ENCODE results near the gene GSTM2.
"Not testable (repeated sequence)": the region's sequence is repeated elsewhere in the genome, so short reads cannot be mapped to it uniquely, and the experiment has no call there.

Gene GSTM2

DNA sequence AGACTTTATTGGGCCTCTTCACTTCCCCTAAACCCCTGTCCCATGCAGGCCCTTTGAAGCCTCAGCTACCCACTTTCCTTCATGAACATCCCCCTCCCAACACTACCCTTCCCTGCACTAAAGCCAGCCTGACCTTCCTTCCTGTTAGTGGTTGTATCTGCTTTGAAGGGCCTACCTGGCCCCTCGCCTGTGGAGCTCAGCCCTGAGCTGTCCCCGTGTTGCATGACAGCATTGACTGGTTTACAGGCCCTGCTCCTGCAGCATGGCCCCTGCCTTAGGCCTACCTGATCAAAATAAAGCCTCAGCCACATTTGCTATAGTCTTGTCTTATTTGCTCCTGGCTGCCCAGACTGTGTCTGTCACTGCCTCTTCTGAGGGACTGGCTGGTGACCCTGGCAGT, 6.5 kb upstream of the GSTM2 start:
- no peak for DNase-seq
- in situ Hi-C loops (cut with MboI; ENCODE audit: low pct_unique_long_range_greater_than_20kb, low sequenced_read_pairs), result loop anchor here (25.0 kb wide), 1 partner anchor 101 kb away; the partner anchor contains the start of gene EPS8L3

DNA sequence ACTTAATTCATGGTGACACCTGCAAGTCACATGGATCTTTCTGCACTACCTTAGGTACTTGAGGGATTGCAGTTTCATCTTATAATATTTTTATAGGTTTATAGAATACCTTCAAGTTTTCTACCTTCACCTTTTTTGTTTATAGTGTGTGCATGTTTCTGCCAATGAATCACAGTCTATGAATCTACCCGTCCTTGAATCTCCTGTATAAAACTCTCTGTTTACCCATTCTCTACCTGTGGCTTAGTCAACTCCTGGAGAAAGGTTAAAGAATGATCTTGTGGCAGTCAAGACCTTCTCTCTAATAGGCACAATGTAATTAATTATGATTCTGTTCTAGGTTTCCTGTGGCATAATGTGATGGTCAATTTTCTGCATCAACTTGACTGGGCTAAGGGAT, 3.2 kb upstream of the GSTM2 start:
- DNase-seq, result no peak
- in situ Hi-C loops (cut with MboI; ENCODE audit: low pct_unique_long_range_greater_than_20kb, low sequenced_read_pairs), result loop anchor here (25.0 kb wide), 1 partner anchor 98 kb away; the partner anchor contains the start of gene EPS8L3

DNA sequence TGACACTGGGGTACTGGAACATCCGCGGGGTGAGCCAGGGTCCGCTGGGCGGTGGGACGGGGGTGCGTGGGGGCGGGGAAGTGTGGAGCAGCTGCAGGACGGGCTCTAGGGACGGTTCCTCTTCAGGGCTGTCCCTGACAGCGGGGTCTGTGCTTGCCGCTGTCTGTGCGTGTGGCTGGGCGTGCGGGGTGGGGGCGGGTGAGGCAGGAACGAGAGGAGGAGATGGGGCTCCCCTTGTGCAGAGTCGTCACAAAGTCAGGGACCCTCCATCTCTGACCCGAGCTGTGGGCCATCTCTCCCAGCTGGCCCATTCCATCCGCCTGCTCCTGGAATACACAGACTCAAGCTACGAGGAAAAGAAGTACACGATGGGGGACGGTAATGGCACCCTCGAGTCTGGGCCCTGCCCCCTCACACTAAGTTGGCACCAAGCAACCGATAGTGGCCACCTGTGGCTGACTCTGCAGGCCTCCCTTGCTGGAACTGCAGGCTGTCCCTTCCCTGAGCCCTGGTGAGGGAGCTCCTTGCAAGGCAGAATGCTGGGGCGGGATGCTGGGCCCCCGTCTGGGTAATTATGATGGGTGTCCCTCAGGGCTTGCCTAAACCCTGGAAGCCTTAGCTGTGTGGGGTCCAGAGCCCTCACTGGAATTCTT, 392 bp downstream of the GSTM2 start:
- DNase-seq, result no peak
- in situ Hi-C loops (cut with MboI; ENCODE audit: low pct_unique_long_range_greater_than_20kb, low sequenced_read_pairs), result loop anchor here (25.0 kb wide), 1 partner anchor 94 kb away; the partner anchor contains the start of gene EPS8L3

DNA sequence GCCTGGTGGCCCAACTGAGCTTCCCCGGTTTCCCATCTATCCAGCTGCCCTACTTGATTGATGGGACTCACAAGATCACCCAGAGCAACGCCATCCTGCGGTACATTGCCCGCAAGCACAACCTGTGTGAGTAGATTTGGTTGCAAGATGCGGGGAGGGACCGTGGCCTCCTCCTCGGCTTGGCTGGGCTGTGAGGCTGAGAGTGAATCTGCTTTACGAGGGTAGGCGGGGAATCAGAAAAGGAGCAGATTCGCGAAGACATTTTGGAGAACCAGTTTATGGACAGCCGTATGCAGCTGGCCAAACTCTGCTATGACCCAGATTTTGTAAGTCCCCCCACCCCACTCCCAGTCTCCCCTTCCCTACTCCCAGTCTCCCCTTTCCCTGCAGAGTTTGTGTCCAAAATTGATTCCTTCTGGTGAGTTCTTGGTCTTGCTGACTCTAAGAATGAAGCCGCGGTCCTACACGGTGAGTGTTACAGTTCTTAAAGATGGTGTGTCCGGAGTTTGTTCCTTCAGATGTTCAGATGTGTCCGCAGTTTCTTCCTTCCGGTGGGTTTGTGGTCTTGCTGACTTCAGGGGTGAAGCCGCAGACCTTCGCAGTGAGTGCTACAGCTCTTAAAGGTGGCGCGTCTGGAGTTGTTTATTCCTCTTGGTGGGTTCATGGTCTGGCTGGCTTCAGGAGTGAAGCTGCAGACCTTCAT, 1.5 kb downstream of the GSTM2 start:
- peak; percentile 84 for DNase-seq
- in situ Hi-C loops (cut with MboI; ENCODE audit: low pct_unique_long_range_greater_than_20kb, low sequenced_read_pairs), result loop anchor here (25.0 kb wide), 1 partner anchor 93 kb away; the partner anchor contains the start of gene EPS8L3

DNA sequence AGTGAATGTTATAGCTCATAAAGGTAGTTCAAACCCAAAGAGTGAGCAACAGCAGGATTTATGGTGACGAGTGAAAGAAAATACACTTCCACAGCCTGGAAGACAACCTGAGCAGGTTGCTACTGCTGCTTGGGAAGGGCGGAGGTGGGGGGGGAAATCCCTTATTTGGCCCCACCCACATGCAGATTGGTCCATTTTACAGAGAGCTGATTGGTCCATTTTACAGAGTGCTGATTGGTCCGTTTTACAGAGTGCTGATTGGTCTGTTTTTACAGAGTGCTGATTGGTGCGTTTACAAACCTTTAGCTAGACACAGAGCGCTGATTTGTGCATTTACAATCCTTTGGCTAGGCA, 2.1 kb downstream of the GSTM2 start:
- not testable (repeated sequence) for DNase-seq
- in situ Hi-C loops (cut with MboI; ENCODE audit: low pct_unique_long_range_greater_than_20kb, low sequenced_read_pairs), result loop anchor here (25.0 kb wide), 1 partner anchor 92 kb away; the partner anchor contains the start of gene EPS8L3

DNA sequence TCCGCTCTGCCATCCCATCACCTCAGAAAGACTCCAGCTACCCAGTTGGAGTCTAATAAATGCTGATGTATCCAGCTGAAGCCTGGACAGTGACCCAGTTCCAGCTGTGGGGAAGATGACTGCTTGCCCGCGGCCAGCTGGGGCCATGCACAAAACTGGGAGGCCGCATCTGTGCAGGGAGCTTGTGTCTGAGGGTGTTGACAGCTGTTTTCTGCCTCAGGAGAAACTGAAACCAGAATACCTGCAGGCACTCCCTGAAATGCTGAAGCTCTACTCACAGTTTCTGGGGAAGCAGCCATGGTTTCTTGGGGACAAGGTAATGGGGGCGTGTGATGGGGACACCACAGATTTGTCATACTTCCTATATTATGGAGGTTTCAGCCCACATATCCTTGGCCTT, 3.2 kb downstream of the GSTM2 start:
- in situ Hi-C loops (cut with MboI; ENCODE audit: low pct_unique_long_range_greater_than_20kb, low sequenced_read_pairs), result loop anchor here (25.0 kb wide), 1 partner anchor 91 kb away; the partner anchor contains the start of gene EPS8L3
- DNase-seq, result no peak

DNA sequence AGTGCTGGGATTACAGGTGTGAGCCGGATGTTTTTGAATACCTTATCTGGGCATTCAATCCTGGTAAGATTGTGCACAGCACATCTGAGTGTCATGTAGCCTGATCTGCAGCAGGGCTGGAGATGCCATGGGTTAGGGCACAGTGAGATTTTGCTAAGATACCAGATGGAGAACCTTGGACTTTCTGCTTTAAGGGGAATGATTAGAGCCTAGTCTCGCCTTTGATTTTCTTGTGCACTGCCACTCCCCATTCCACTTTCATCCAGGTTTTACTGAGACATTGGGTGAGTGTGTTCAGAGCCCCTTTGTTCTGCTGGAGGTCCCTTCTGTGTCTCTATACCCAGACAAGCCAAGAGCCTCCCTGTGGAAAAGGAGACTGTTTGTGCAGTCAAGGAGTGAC, 6.0 kb downstream of the GSTM2 start:
- DNase-seq, result not testable (repeated sequence)
- in situ Hi-C loops (cut with MboI; ENCODE audit: low pct_unique_long_range_greater_than_20kb, low sequenced_read_pairs), result loop anchor here (25.0 kb wide), 1 partner anchor 88 kb away; the partner anchor contains the start of gene EPS8L3

DNA sequence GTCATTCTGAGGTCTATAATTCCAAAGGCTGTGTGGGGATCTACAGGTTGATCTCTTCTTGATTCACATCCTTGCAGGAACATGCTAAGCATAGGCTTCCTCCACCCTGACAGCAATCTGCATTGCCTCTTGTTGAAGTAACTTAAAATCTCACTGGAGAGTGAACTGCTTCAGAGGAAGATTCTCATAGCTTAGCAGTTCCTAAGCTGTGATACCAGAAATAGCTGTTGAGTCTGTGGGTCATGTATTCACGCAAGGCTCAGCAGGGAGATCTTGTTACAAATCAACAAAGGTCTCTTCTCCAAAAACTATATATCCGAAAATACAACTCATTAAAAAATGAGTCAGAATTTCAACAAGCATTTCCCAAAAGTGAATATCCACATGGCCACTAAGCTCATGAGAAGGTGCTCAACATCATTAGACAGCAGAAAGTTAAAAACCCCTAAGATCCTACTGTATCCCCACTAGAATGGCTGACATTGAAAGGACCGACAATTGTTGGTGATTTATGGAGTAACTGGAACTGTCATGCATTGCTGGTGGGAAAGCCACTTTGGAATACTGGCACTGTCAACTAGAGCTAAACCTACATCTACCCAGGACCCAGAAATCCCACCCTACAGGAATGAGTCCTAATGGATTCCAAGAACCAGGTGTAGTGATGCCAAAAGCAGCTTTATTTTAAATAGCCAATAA, 9.0 kb downstream of the GSTM2 start:
- in situ Hi-C loops (cut with MboI; ENCODE audit: low pct_unique_long_range_greater_than_20kb, low sequenced_read_pairs); DNase-seq: not testable (repeated sequence)

- no peak for DNase-seq
- in situ Hi-C loops (cut with MboI; ENCODE audit: low pct_unique_long_range_greater_than_20kb, low sequenced_read_pairs), result no loop called here
Measured at GRCh38 chr1:109677459-109677858, 9.6 kb downstream of the GSTM2 start.

- DNase-seq; in situ Hi-C loops (cut with MboI; ENCODE audit: low pct_unique_long_range_greater_than_20kb, low sequenced_read_pairs): not testable (repeated sequence)
Measured at GRCh38 chr1:109678637-109679036, 10.8 kb downstream of the GSTM2 start.

- DNase-seq; in situ Hi-C loops (cut with MboI; ENCODE audit: low pct_unique_long_range_greater_than_20kb, low sequenced_read_pairs): not testable (repeated sequence)
Measured at GRCh38 chr1:109684777-109685176, 16.9 kb downstream of the GSTM2 start.

- in situ Hi-C loops (cut with MboI; ENCODE audit: low pct_unique_long_range_greater_than_20kb, low sequenced_read_pairs); DNase-seq: not testable (repeated sequence)
Measured at GRCh38 chr1:109685399-109685798, 17.5 kb downstream of the GSTM2 start.

DNA sequence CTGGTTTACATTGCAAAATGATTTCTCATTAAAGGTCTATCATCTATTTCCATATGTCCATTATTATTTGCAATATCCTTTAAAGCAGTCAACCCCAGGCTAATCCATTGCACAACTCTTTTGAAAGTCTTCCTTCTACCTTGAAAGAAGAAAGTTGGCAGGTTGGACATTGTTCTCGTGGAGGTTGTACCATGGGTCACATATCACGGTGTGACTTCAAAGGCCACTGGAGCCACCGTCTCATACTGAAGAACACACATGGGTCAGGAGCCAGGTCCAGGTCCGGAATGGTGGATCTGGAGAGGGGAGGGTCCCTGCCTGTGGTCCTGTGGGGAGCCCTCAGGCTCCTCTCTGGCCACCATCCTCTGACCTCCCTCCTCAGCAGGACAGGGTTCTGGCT, 18.0 kb downstream of the GSTM2 start:
- in situ Hi-C loops (cut with MboI; ENCODE audit: low pct_unique_long_range_greater_than_20kb, low sequenced_read_pairs), result not testable (repeated sequence)

GRCh38 chr1:109687109-109687508, 19.3 kb downstream of the GSTM2 start:
- DNase-seq; in situ Hi-C loops (cut with MboI; ENCODE audit: low pct_unique_long_range_greater_than_20kb, low sequenced_read_pairs): not testable (repeated sequence)

More for the DNA sequence above, 18.0 kb downstream of the GSTM2 start:
- not testable (repeated sequence) for DNase-seq

- in situ Hi-C loops (cut with MboI; ENCODE audit: low pct_unique_long_range_greater_than_20kb, low sequenced_read_pairs), result no loop called here
- no peak for DNase-seq
Measured at GRCh38 chr1:109687641-109688499, 20.0 kb downstream of the GSTM2 start, which contains the start of gene GSTM1. Gene GSTM1, plus strand, starts transcription at chr1:109687817. Its CDS starts 57 bp downstream, at chr1:109687874.

GRCh38 chr1:109689844-109690405, 22.1 kb downstream of the GSTM2 start:
- DNase-seq, result no peak

GRCh38 chr1:109691759-109692158, 23.9 kb downstream of the GSTM2 start:
- in situ Hi-C loops (cut with MboI; ENCODE audit: low pct_unique_long_range_greater_than_20kb, low sequenced_read_pairs), result no loop called here

More at GRCh38 chr1:109689844-109690405, 22.1 kb downstream of the GSTM2 start:
- in situ Hi-C loops (cut with MboI; ENCODE audit: low pct_unique_long_range_greater_than_20kb, low sequenced_read_pairs), result no loop called here

DNA sequence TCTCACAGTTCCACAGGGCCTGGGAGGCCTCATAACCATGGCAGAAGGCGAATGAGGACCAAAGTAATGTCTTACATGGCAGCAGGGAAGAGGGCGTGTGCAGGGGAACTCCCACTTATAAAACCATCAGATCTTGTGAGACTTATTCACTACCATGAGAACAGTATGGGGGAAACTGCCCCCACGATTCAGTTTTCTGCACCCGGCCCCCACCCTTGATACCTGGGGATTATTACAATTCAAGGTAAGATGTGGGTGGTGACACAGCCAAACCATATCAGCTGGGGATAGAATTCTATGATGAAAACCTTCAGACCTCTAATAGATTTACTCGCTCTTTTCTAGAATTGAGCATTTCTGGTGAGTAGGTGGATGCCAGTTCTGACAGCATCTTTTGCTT, 26.5 kb downstream of the GSTM2 start:
- in situ Hi-C loops (cut with MboI; ENCODE audit: low pct_unique_long_range_greater_than_20kb, low sequenced_read_pairs); DNase-seq: not testable (repeated sequence)

More at GRCh38 chr1:109691759-109692158, 23.9 kb downstream of the GSTM2 start:
- DNase-seq, result no peak

Data from KBM-7 (cell line).